Endothelial cell of umbilical vein (primary cell): ENCODE measurements around the gene ABLIM1. TPM values are rescaled to one million over a fixed set of nuclear protein-coding genes. Genes with fewer than 3 reads are reported as not detected.

Source experiments
- BruUV-seq: library from RNA; stranded (reverse); fragments of 400-500 nt; replicated peaks from 2 replicates; lab custom pipeline; 2021; lab: Mats Ljungman, UMichigan
- CTCF ChIA-PET: fragments of 300-600, 350-600 bp; sonication (Branson Sonifier 250); formaldehyde crosslinking; loops from one replicate; lab custom pipeline; 2021; ENCODE audit warnings: antibody characterized with exemption, inconsistent platforms; lab: Charles Lee
- POLR2A ChIA-PET: fragments of 300-600, 350-600 bp; sonication (Branson Sonifier 250); formaldehyde crosslinking; loops from one replicate; lab custom pipeline; 2021; ENCODE audit warnings: antibody characterized with exemption, inconsistent platforms; lab: Charles Lee
- DNase-seq: peaks from one replicate; pipeline ENCODE4 v3.0.0-alpha.2; 2011; ENCODE audit warnings: low read depth, low spot score
- FAIRE-seq: peaks from 2 replicates; lab custom pipeline; 2011; peaks lifted over from hg19 to GRCh38; lab: Jason Lieb, UNC
- H2AFZ ChIP-seq: 2 replicates; pipeline ENCODE4 v1.6.0; 2012; ENCODE audit warnings: low read depth, low read length, control low read depth, inconsistent platforms
- H3K27ac ChIP-seq: 2 replicates; pipeline ENCODE4 v1.5.1; 2011; ENCODE audit warnings: low read depth, mild to moderate bottlenecking, control low read depth, low read length, moderate library complexity; ENCODE audit not compliant: insufficient read depth
- H3K27me3 ChIP-seq, 2 experiments: 2 replicates each; pipeline versions ENCODE4 v1.6.0 to v1.6.1; 2011; ENCODE audit warnings: low read length in 2 of 2, mixed read lengths in 1 of 2; ENCODE audit not compliant: control insufficient read depth in 2 of 2, insufficient read depth in 2 of 2
- H3K36me3 ChIP-seq, 2 experiments: 2 replicates in 1 of 2; 3 replicates in 1 of 2; pipeline ENCODE4 v1.5.1; 2011; ENCODE audit warnings: low read length in 2 of 2, mild to moderate bottlenecking in 1 of 2, moderate library complexity in 1 of 2; ENCODE audit not compliant: control insufficient read depth in 2 of 2, insufficient read depth in 2 of 2; ENCODE audit errors: extremely low read depth in 1 of 2
- H3K4me1 ChIP-seq: 3 replicates; pipeline ENCODE4 v1.5.1; 2011; ENCODE audit warnings: mild to moderate bottlenecking, low read length; ENCODE audit not compliant: control insufficient read depth, insufficient read depth; ENCODE audit errors: extremely low read depth
- H3K4me2 ChIP-seq: 2 replicates; pipeline ENCODE4 v1.6.1; 2011; ENCODE audit warnings: low read length, control low read depth, mixed read lengths; ENCODE audit not compliant: insufficient read depth
- H3K4me3 ChIP-seq, 3 experiments: fragments of 200-600 bp in 1 of 3; sonication (generic), shearing (Covaris generic) in 1 of 3; replicated peaks in 1 of 3; 2 replicates each; pipeline ENCODE4 v1.5.1; 2011 to 2016; ENCODE audit warnings: control low read depth in 3 of 3, low read length in 3 of 3, mild to moderate bottlenecking in 2 of 3, inconsistent platforms in 1 of 3, low read depth in 1 of 3, moderate library complexity in 1 of 3; ENCODE audit not compliant: insufficient read depth in 1 of 3
- H3K79me2 ChIP-seq: 2 replicates; pipeline ENCODE4 v1.6.0; 2012; ENCODE audit warnings: low read length, inconsistent platforms; ENCODE audit not compliant: control insufficient read depth, insufficient read depth
- H3K9ac ChIP-seq: replicated peaks from 2 replicates; pipeline ENCODE3; 2011; ENCODE audit warnings: low read length, control low read depth; ENCODE audit not compliant: insufficient read depth; ENCODE audit errors: extremely low read depth
- H3K9me1 ChIP-seq: replicated peaks from 3 replicates; pipeline ENCODE4 v1.6.0; 2011; ENCODE audit warnings: mild to moderate bottlenecking, low read length; ENCODE audit not compliant: control insufficient read depth, insufficient read depth; ENCODE audit errors: extremely low read depth
- H3K9me3 ChIP-seq: replicated peaks from 2 replicates; pipeline ENCODE4 v1.5.1; 2012; ENCODE audit warnings: low read length, inconsistent platforms; ENCODE audit not compliant: control insufficient read depth, insufficient read depth
- H4K20me1 ChIP-seq: replicated peaks from 2 replicates; pipeline ENCODE3; 2011; ENCODE audit warnings: mild to moderate bottlenecking, low read length; ENCODE audit not compliant: control insufficient read depth, insufficient read depth; ENCODE audit errors: extremely low read depth
- CTCF ChIP-seq, 2 donors: IDR thresholded peaks; 1 replicate in 1 of 2; 2 replicates in 1 of 2; pipeline ENCODE4 v1.5.1; 2011; ENCODE audit warnings: low read length in 2 of 2, mild to moderate bottlenecking in 2 of 2, moderate library complexity in 2 of 2, control low read depth in 1 of 2, inconsistent platforms in 1 of 2, low read depth in 1 of 2; ENCODE audit not compliant: insufficient read depth in 1 of 2; ENCODE audit errors: extremely low read depth in 1 of 2
- EZH2 ChIP-seq: IDR thresholded peaks from 2 replicates; pipeline ENCODE4 v1.6.1; 2012; ENCODE audit warnings: borderline replicate concordance, low read depth, mild to moderate bottlenecking, moderate library complexity, low read length, inconsistent platforms; ENCODE audit not compliant: severe bottlenecking
- FOS ChIP-seq: IDR thresholded peaks from 2 replicates; pipeline ENCODE4 v1.6.1; 2011; ENCODE audit warnings: mild to moderate bottlenecking, low read length, moderate library complexity, borderline replicate concordance; ENCODE audit not compliant: insufficient read depth
- GATA2 ChIP-seq: IDR thresholded peaks from 2 replicates; pipeline ENCODE4 v1.7.0; 2011; ENCODE audit warnings: low read depth, mild to moderate bottlenecking, moderate library complexity, mixed read lengths, low read length; ENCODE audit not compliant: insufficient read length, insufficient read depth
- JUN ChIP-seq: IDR thresholded peaks from 2 replicates; pipeline ENCODE4 v1.6.1; 2011; ENCODE audit warnings: borderline replicate concordance, low read depth; ENCODE audit not compliant: insufficient read length, insufficient read depth
- POLR2A ChIP-seq: IDR thresholded peaks from 2 replicates; pipeline ENCODE4 v1.6.1; 2012; ENCODE audit warnings: low read depth, mild to moderate bottlenecking, control low read depth, low read length
- POLR2AphosphoS5 ChIP-seq: IDR thresholded peaks from 2 replicates; pipeline ENCODE4 v1.6.1; 2012; ENCODE audit warnings: low read depth, mild to moderate bottlenecking, control low read depth, low read length, moderate library complexity; ENCODE audit not compliant: insufficient read depth
- dilution Hi-C: fragments of 300-500 bp; cut with MboI; formaldehyde crosslinking; loops from one replicate; pipeline ENCODE4 v1.15.0; 2019; ENCODE audit warnings: low sequenced_read_pairs; ENCODE audit not compliant: extremely low pct_ligation_motif_present
- intact Hi-C: fragments of 100-400 bp; cut with micrococcal nuclease; formaldehyde crosslinking; loops from one replicate; pipeline ENCODE4 v1.10.0; 2022
- polyA plus RNA-seq, 4 experiments: library from polyadenylated mRNA; depleted of rRNA in 3 of 4; stranded (reverse) in 3 of 4; unstranded in 1 of 4; fragments of >200 nt; gene quantifications; 2 replicates each; pipeline versions ENCODE4 v1.2.1 to v1.2.3, GENCODE V29; 2011 to 2012; ENCODE audit warnings: missing spikeins in 1 of 4
- total RNA-seq: library from RNA; stranded (reverse); gene quantifications from 2 replicates; pipeline ENCODE4 v1.2.3, GENCODE V29; 2021

ABLIM1 gene
- total and polyA plus RNA-seq, 2 donors (not counting 3 experiments of a cell fraction or from before 2014, with no cell fraction given), result 128 to 235 TPM

- Histone ChIP-seq H2AFZ (no peak overlapping the region), H3K27ac (peak overlapping the region; percentile 18), H3K4me1 (peaks cover 58% of the 10 kb centered on the region), H3K9ac (no peak overlapping the region), H3K36me3 (no peaks in the 10 kb centered on the region), H3K4me2 (peak overlapping the region; percentile 81), H3K79me2 (no peaks in the 10 kb centered on the region), H3K4me3 (no peak overlapping the region), H3K27me3 (no peaks in the 10 kb centered on the region), H4K20me1 (no peaks in the 10 kb centered on the region), H3K9me3 (no peaks in the 10 kb centered on the region), H3K9me1 (no peaks in the 10 kb centered on the region)
- intact Hi-C loops, result loop anchor here (1.0 kb wide), 2 partner anchors 12 to 38 kb away; no protein-coding TSS in a partner anchor
- POLR2A ChIA-PET, result no interaction called here
- DNase-seq, result no peak
- TF ChIP-seq GATA2 (peak; percentile 1), POLR2A (no peak), CTCF (IDR thresholded peaks at IDR 0.05; ENCODE audit: extremely low read depth in 1 of 2, insufficient read depth in 1 of 2, low read depth in 1 of 2, low read length in 2 of 2) (no peak)
- no peak for FAIRE-seq
- CTCF ChIA-PET, result interaction anchor here (1.3 to 1.4 kb wide), 3 partner anchors 16 to 38 kb away, joined by 3 read pairs; no protein-coding TSS in a partner anchor
- BruUV-seq, result no TSS peak
- dilution Hi-C loops, result no loop called here
These were observed 11.6 kb downstream of the ABLIM1 start for GRCh38 chr10:114646426-114646825.

- H3K36me3 ChIP-seq, result no peaks in the 10 kb centered on the region
- H3K9me3 ChIP-seq, result no peaks in the 10 kb centered on the region
- BruUV-seq, result no TSS peak
- no peaks in the 10 kb centered on the region for H4K20me1 ChIP-seq
- intact Hi-C loops, result loop anchor here (1.0 kb wide), 2 partner anchors 11 to 39 kb away; no protein-coding TSS in a partner anchor
- H3K27me3 ChIP-seq, result no peaks in the 10 kb centered on the region
- CTCF ChIA-PET, result interaction anchor here (0.8 to 1.3 kb wide), 4 partner anchors 16 to 95 kb away, joined by 3 read pairs; no protein-coding TSS in a partner anchor
- H3K79me2 ChIP-seq, result no peaks in the 10 kb centered on the region
- peak overlapping the region; percentile 21 for H3K27ac ChIP-seq
- TF ChIP-seq FOS (peak; percentile 50), POLR2AphosphoS5 (peak; percentile 32), EZH2 (no peak), JUN (no peak)
- POLR2A ChIA-PET, result no interaction called here
- peak overlapping the region; percentile 81 for H3K4me2 ChIP-seq
- peaks cover 55% of the 10 kb centered on the region for H3K4me1 ChIP-seq
- no peaks in the 10 kb centered on the region for H3K9me1 ChIP-seq
- dilution Hi-C loops, result no loop called here
- no peak overlapping the region for H3K4me3 ChIP-seq
- H2AFZ ChIP-seq, result peak overlapping the region; percentile 51
- H3K9ac ChIP-seq, result no peak overlapping the region
- DNase-seq, result peak; percentile 71
- FAIRE-seq, result peak; percentile 40
These were observed 12.4 kb downstream of the ABLIM1 start for GRCh38 chr10:114645706-114646105.
